Lower leg skin (tissue), 3 donors: Measurements from ENCODE around the gene PPP1R7.

Source experiments
- POLR2A ChIP-seq, 2 donors: fragments of 450-650 bp; IDR thresholded peaks; one replicate each; pipeline ENCODE4 v1.6.1; 2016 to 2017; ENCODE audit warnings: antibody characterized with exemption in 2 of 2, mild to moderate bottlenecking in 1 of 2, moderate library complexity in 1 of 2
- TF ChIP-seq, protein P1 (sequence below), 3 donors: fragments of 450-650 bp; IDR thresholded peaks; one replicate each; pipeline ENCODE4 v1.5.1; 2016; ENCODE audit warnings: antibody characterized with exemption in 3 of 3, mild to moderate bottlenecking in 3 of 3, moderate library complexity in 2 of 3

DNA sequence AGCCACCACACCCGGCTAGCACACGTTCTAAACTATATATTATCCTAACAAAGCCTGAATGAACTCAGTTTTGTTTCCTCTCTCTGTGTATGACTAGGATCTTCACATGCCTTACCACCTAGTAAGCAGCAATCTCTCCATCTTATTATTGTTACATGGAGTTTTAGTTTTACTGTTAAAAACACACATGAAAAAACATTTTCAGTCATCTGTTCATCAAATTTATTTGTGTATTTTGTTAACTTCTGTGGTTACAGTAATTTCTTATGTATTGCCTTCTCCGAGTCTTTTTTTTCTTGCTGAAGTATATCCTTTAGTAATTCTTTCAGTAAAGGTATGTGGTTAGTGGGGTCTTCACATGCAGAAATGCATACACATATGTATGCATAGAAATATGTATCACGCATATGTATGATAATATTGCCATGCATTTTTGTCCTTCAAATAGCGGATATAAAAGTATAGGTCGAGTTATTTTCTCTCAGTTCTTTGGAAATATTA is 69.6 kb downstream of the PPP1R7 start:
- TF ChIP-seq, protein P1, sequence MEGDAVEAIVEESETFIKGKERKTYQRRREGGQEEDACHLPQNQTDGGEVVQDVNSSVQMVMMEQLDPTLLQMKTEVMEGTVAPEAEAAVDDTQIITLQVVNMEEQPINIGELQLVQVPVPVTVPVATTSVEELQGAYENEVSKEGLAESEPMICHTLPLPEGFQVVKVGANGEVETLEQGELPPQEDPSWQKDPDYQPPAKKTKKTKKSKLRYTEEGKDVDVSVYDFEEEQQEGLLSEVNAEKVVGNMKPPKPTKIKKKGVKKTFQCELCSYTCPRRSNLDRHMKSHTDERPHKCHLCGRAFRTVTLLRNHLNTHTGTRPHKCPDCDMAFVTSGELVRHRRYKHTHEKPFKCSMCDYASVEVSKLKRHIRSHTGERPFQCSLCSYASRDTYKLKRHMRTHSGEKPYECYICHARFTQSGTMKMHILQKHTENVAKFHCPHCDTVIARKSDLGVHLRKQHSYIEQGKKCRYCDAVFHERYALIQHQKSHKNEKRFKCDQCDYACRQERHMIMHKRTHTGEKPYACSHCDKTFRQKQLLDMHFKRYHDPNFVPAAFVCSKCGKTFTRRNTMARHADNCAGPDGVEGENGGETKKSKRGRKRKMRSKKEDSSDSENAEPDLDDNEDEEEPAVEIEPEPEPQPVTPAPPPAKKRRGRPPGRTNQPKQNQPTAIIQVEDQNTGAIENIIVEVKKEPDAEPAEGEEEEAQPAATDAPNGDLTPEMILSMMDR (IDR thresholded peaks at IDR 0.05) = no peak
- TF ChIP-seq POLR2A (IDR thresholded peaks at IDR 0.05) = no peak
